NCI-H82 treated with DMSO at 0.1 percent for 48 hours (cell line): ENCODE results near the gene MORC3.
A peak's percentile ranks its signal among the peaks of the same experiment; 100 is the strongest.

Experiments
- DNase-seq: peaks from one replicate; lab custom pipeline; 2025; ENCODE audit not compliant: unreplicated experiment; lab: John Stamatoyannopoulos, UW

Gene MORC3

DNA sequence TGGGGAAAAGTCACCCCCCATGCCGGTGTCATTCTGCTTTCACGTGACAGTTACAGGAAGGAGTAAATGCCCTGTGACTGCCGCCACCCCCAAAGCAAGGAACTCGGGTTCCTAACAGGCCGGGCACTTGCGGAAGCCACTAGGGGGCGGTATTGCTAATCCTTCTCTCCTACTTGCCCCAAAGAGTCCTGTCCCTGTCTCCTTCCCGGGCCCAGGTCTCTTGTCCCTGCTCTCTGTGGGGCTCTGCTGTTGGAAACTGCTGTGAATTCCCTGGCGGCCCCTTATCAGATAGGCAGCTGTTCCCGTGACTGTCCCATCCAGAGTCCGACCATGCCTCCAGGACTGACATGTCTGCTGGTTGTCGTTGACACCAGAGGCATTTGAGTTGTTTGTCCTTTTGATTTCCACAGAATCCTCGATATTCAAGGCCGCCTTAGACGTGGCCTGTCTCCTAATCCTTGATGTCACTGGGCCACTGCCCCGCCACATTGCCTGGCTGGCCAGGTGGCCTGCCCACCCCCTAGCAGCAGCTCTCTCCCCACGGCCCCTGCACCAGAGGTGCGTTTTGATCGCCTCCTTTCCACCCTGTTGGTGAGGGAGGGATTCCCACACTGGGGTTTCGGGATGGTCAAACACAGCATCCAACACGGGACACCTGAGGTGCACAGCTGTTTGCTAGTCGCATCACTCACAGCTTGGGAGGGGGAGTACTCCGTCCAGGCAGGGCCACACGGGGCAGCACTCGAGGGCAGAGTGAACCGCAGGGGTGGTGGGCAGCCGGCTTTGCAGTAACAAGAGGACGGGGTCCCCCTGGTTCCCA, 102.5 kb downstream of the MORC3 start:
- peak; percentile 2 for DNase-seq

DNA sequence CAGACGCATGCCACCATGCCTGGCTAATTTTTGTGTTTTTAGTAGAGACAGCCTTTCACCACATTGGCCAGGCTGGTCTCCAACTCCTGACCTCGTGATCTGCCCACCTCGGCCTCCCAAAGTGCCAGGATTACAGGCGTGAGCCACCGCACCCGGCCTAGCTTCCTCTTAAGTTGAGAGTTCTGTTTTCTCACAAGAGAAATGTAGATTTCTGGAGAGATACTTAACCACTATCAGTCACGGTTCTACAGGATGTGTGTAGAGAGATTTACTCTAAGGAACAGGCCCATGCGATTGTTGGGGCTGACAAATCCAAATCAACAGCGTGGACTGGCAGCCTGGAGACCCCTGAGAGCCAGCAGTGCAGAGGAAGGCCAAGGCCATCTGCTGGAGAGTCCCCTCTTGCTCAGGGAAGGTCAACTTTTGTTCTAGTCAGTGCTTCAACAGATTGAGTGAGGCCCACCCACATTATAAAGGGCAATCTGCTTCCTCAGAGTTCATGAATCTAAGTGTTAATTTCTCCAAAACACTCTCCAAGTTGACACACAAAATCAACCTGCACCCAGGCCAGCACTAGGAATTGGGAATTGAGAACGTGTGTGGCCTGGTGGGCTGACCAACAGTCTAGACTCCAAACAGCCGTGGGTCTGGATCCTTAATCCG, 103.9 kb downstream of the MORC3 start:
- DNase-seq, result no peak

DNA sequence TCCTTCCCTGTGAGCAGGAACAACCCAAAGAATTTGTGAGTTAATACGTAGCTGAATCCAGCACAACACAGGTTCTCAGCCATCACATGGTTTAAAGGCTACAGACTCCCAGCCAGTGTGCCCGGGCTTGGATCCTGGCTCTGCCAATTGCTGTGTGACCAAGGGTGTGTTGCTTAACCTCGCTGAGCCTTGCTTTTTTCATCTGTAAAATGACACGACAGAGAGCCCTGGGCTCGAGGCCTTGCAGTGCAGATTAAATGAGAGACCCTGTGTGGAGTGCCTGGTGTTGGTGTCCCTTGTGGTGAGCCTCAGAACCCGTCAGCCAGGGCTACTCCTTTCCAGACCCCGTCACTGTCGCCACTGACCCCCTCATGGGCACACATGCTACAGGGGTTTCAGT, 104.6 kb downstream of the MORC3 start:
- no peak for DNase-seq

DNA sequence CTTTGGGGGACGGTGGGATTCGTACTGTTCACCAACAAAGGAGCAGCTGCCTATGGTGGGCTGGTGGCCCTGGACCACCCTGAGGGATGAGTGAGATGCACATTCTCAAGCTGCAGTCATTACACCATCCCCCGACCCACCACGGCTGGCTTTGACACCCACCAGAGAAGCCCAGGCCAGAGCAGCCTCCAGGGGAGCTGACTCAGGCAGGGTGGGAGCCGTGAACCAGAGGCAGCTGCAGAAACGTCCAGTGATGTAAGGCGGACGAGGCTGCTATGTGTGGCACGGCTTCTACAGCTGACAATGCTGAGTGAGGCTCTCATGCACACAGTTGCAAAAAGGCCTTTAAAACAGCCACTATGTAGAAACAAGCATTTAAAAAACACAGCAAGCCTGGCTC, 105.3 kb downstream of the MORC3 start:
- DNase-seq, result no peak
